H9 (cell line): ENCODE data around the gene SEBOX. TPM values are rescaled to one million over a fixed set of nuclear protein-coding genes. Genes with fewer than 3 reads are reported as not detected.

Experiments
- DNase-seq: peaks from one replicate; pipeline ENCODE4 v3.0.0-alpha.2; 2017
- H2AFZ ChIP-seq: one replicate; pipeline ENCODE4 v1.6.1; 2013; ENCODE audit warnings: mild to moderate bottlenecking, low read length, control low read depth, moderate library complexity
- H2AK5ac ChIP-seq: 2 replicates; pipeline ENCODE4 v1.6.1; 2013; ENCODE audit warnings: low read length, control low read depth, mixed read lengths; ENCODE audit not compliant: insufficient read length
- H2BK120ac ChIP-seq: one replicate; pipeline ENCODE4 v1.6.1; 2013; ENCODE audit warnings: low read depth, mild to moderate bottlenecking, low read length, control low read depth, inconsistent platforms; ENCODE audit not compliant: poor library complexity, severe bottlenecking
- H2BK12ac ChIP-seq: 2 replicates; pipeline ENCODE4 v1.6.1; 2013; ENCODE audit warnings: low read length, control low read depth, mixed read lengths, low read depth; ENCODE audit not compliant: insufficient read length
- H2BK15ac ChIP-seq: 2 replicates; pipeline ENCODE4 v1.6.1; 2013; ENCODE audit warnings: low read depth, low read length, control low read depth
- H2BK20ac ChIP-seq: one replicate; pipeline ENCODE4 v1.6.1; 2013; ENCODE audit warnings: low read depth, mild to moderate bottlenecking, low read length, control low read depth, inconsistent platforms; ENCODE audit not compliant: poor library complexity, severe bottlenecking
- H2BK5ac ChIP-seq: 2 replicates; pipeline ENCODE4 v1.6.1; 2013; ENCODE audit warnings: low read length, control low read depth, mixed read lengths; ENCODE audit not compliant: insufficient read length
- H3K14ac ChIP-seq: 2 replicates; pipeline ENCODE4 v1.6.1; 2013; ENCODE audit warnings: low read length, control low read depth; ENCODE audit not compliant: insufficient read depth
- H3K18ac ChIP-seq: 2 replicates; pipeline ENCODE4 v1.6.1; 2013; ENCODE audit warnings: low read depth, mild to moderate bottlenecking, mixed read lengths, low read length, control low read depth; ENCODE audit not compliant: insufficient read length
- H3K23ac ChIP-seq: 2 replicates; pipeline ENCODE4 v1.6.1; 2013; ENCODE audit warnings: low read length, control low read depth, mixed read lengths, low read depth; ENCODE audit not compliant: insufficient read length
- H3K23me2 ChIP-seq: 2 replicates; pipeline ENCODE4 v1.6.1; 2013; ENCODE audit warnings: low read depth, mild to moderate bottlenecking, mixed read lengths, low read length, control low read depth; ENCODE audit not compliant: insufficient read length, poor library complexity, severe bottlenecking
- H3K27ac ChIP-seq: 2 replicates; pipeline ENCODE4 v1.5.1; 2013; ENCODE audit warnings: low read length, control low read depth, mixed read lengths, low read depth; ENCODE audit not compliant: insufficient read length
- H3K27me3 ChIP-seq: 2 replicates; pipeline ENCODE4 v1.6.1; 2013; ENCODE audit warnings: low read length, control low read depth, inconsistent platforms; ENCODE audit not compliant: insufficient read depth
- H3K4ac ChIP-seq: 2 replicates; pipeline ENCODE4 v1.6.1; 2013; ENCODE audit warnings: low read depth, mild to moderate bottlenecking, control low read depth, inconsistent platforms, low read length, moderate library complexity
- H3K4me1 ChIP-seq: 2 replicates; pipeline ENCODE4 v1.6.1; 2013; ENCODE audit warnings: low read length, control low read depth, inconsistent platforms; ENCODE audit not compliant: insufficient read depth
- H3K4me2 ChIP-seq: 2 replicates; pipeline ENCODE4 v1.6.1; 2013; ENCODE audit warnings: low read length, control low read depth, mixed read lengths; ENCODE audit not compliant: insufficient read length, insufficient read depth
- H3K56ac ChIP-seq: 2 replicates; pipeline ENCODE4 v1.6.1; 2013; ENCODE audit warnings: low read depth, mild to moderate bottlenecking, mixed read lengths, low read length, control low read depth; ENCODE audit not compliant: insufficient read length
- H3K79me1 ChIP-seq: 2 replicates; pipeline ENCODE4 v1.6.1; 2013; ENCODE audit warnings: low read depth, mild to moderate bottlenecking, moderate library complexity, low read length, control low read depth, inconsistent platforms; ENCODE audit not compliant: insufficient read depth, poor library complexity, severe bottlenecking
- H3K79me2 ChIP-seq: 2 replicates; pipeline ENCODE4 v1.6.1; 2013; ENCODE audit warnings: low read length, control low read depth, inconsistent platforms; ENCODE audit not compliant: insufficient read depth
- H3K9ac ChIP-seq: 2 replicates; pipeline ENCODE4 v1.6.1; 2013; ENCODE audit warnings: low read length, control low read depth, mixed read lengths; ENCODE audit not compliant: insufficient read length; ENCODE audit errors: extremely low read depth
- H3K9me3 ChIP-seq: one replicate; pipeline ENCODE4 v1.6.1; 2013; ENCODE audit warnings: low read depth, low read length, inconsistent platforms; ENCODE audit not compliant: control insufficient read depth
- H3T11ph ChIP-seq: one replicate; pipeline ENCODE4 v1.6.1; 2013; ENCODE audit warnings: mild to moderate bottlenecking, low read length, control low read depth, inconsistent platforms
- H4K20me1 ChIP-seq: one replicate; pipeline ENCODE4 v1.6.1; 2013; ENCODE audit not compliant: control insufficient read depth, insufficient read length, insufficient read depth
- H4K5ac ChIP-seq: 2 replicates; pipeline ENCODE4 v1.6.1; 2013; ENCODE audit warnings: low read depth, mild to moderate bottlenecking, mixed read lengths, low read length, control low read depth; ENCODE audit not compliant: insufficient read length
- H4K8ac ChIP-seq: replicated peaks from 2 replicates; pipeline ENCODE4 v1.6.1; 2013; ENCODE audit warnings: low read length, control low read depth, mixed read lengths, low read depth; ENCODE audit not compliant: insufficient read length
- H4K91ac ChIP-seq: 2 replicates; pipeline ENCODE4 v1.6.1; 2013; ENCODE audit warnings: low read depth, mild to moderate bottlenecking, moderate library complexity, mixed read lengths, low read length, control low read depth; ENCODE audit not compliant: insufficient read length
- H3K27ac Mint-ChIP-seq, 3 experiments: 2 replicates in 2 of 3; 3 replicates in 1 of 3; pipeline ENCODE4 v1.8.0; 2020 to 2021; ENCODE audit warnings: mixed read lengths in 3 of 3, mild to moderate bottlenecking in 1 of 3, moderate library complexity in 1 of 3
- H3K27me3 Mint-ChIP-seq: 2 replicates; pipeline ENCODE4 v1.8.0; 2021; ENCODE audit warnings: low read depth, mild to moderate bottlenecking, moderate library complexity, mixed read lengths
- H3K36me3 Mint-ChIP-seq, 3 experiments: 2 replicates in 2 of 3; 3 replicates in 1 of 3; pipeline ENCODE4 v1.8.0; 2020 to 2021; ENCODE audit warnings: low read depth in 3 of 3, mixed read lengths in 3 of 3; ENCODE audit not compliant: insufficient read depth in 1 of 3
- H3K4me1 Mint-ChIP-seq, 2 experiments: 2 replicates each; pipeline ENCODE4 v1.8.0; 2020; ENCODE audit warnings: mixed read lengths in 2 of 2
- H3K4me3 Mint-ChIP-seq, 2 experiments: 2 replicates in 1 of 2; 3 replicates in 1 of 2; pipeline ENCODE4 v1.8.0; 2020 to 2021; ENCODE audit warnings: mild to moderate bottlenecking in 2 of 2, mixed read lengths in 2 of 2, moderate library complexity in 1 of 2
- H3K9me3 Mint-ChIP-seq, 2 experiments: 2 replicates in 1 of 2; 3 replicates in 1 of 2; pipeline ENCODE4 v1.8.0; 2020; ENCODE audit warnings: mild to moderate bottlenecking in 2 of 2, mixed read lengths in 2 of 2, moderate library complexity in 1 of 2
- CTCF ChIP-seq: fragments of 200-600 bp; sonication (generic); conservative IDR thresholded peaks from 3 replicates; pipeline ENCODE4 v1.8.0; 2021; ENCODE audit warnings: antibody characterized with exemption, mild to moderate bottlenecking
- WGBS: extraction: QIAGEN DNeasy Blood & Tissue Kit; methylation state at CpG from one replicate; pipeline ENCODE4 v1.1.7; 2013; ENCODE audit warnings: missing lambda C conversion rate, low lambda C conversion rate, mixed read lengths; ENCODE audit not compliant: insufficient read length; ENCODE audit errors: extremely low coverage; 5-methylcytosine and 5-hydroxymethylcytosine counted together
- total RNA-seq: library from RNA; stranded (reverse); gene quantifications from 2 replicates; pipeline ENCODE4 v1.2.1, GENCODE V29; 2021

The SEBOX gene
- total RNA-seq, 1 experiment from 2014 or later: not detected

GRCh38 chr17:28397687-28398279, 32.8 kb upstream of the SEBOX start:
- WGBS: no CpG with 5 or more reads among the region's 7 CpGs
- Histone ChIP-seq H3K27ac (no peak overlapping the region), H3K79me1 (no peaks in the 10 kb centered on the region), H2BK12ac (no peak overlapping the region), H2BK120ac (no peak overlapping the region), H3K23ac (no peak overlapping the region), H2AFZ (no peak overlapping the region), H3K18ac (no peak overlapping the region), H3K56ac (no peak overlapping the region), H2AK5ac (no peak overlapping the region), H2BK20ac (no peak overlapping the region), H3K27me3 (no peaks in the 10 kb centered on the region), H3K9ac (no peak overlapping the region), H3K23me2 (no peaks in the 10 kb centered on the region), H4K5ac (no peak overlapping the region), H4K20me1 (no peaks in the 10 kb centered on the region), H3K14ac (no peak overlapping the region), H3K79me2 (no peaks in the 10 kb centered on the region), H4K8ac (no peak overlapping the region), H3T11ph (no peak overlapping the region), H3K4me1 (peaks cover 6% of the 10 kb centered on the region; the same call in 1 of the 2 replicates), H2BK15ac (no peak overlapping the region), H3K4me2 (no peak overlapping the region), H3K4ac (no peak overlapping the region), H3K9me3 (no peaks in the 10 kb centered on the region), H2BK5ac (no peak overlapping the region), H4K91ac (no peak overlapping the region)
- H3K9me3 Mint-ChIP-seq: no peaks in the 10 kb centered on the region
- peaks cover 1 to 9% (median 5%) of the 10 kb centered on the region in 3 experiments; a peak in 4 of 7 replicates for H3K36me3 Mint-ChIP-seq
- no peak for DNase-seq
- H3K4me3 Mint-ChIP-seq: no peak overlapping the region
- TF ChIP-seq CTCF: no peak
- H3K4me1 Mint-ChIP-seq: peaks cover 15 to 22% of the 10 kb centered on the region in 2 experiments
- peaks cover 55% of the 10 kb centered on the region for H3K27me3 Mint-ChIP-seq
- no peak overlapping the region for H3K27ac Mint-ChIP-seq
